GM12891 (cell line): ENCODE data around the gene PCDHB5.
"Not testable (repeated sequence)": the region's sequence is repeated elsewhere in the genome, so short reads cannot be mapped to it uniquely, and the experiment has no call there.

Experiments
- PAX5 ChIP-seq: IDR thresholded peaks from 2 replicates; pipeline ENCODE4 v1.6.1; 2011; ENCODE audit warnings: low read length, moderate library complexity, mild to moderate bottlenecking; ENCODE audit not compliant: insufficient read depth, severe bottlenecking
- POLR2A ChIP-seq: IDR thresholded peaks from 2 replicates; pipeline ENCODE4 v1.6.1; 2011; ENCODE audit warnings: low read depth, low read length, control low read depth
- POLR2AphosphoS5 ChIP-seq: IDR thresholded peaks from 2 replicates; pipeline ENCODE4 v1.6.1; 2011; ENCODE audit warnings: low read depth, low read length, control low read depth
- SPI1 ChIP-seq: IDR thresholded peaks from 2 replicates; pipeline ENCODE4 v1.6.1; 2011; ENCODE audit warnings: low read depth, low read length, control low read depth
- TAF1 ChIP-seq: IDR thresholded peaks from 2 replicates; pipeline ENCODE4 v1.6.1; 2011; ENCODE audit warnings: low read depth, low read length, control low read depth

- not testable (repeated sequence) for TF ChIP-seq SPI1, POLR2A, POLR2AphosphoS5, PAX5, TAF1
These were observed 39.5 kb downstream of the PCDHB5 start for GRCh38 chr5:141174291-141175104.
